ENCODE measurements around the gene CTSD. TPM values are rescaled to one million over a fixed set of nuclear protein-coding genes. Genes with fewer than 3 reads are reported as not detected.

CTSD gene
- total and polyA plus RNA-seq, 8 donors = 115 to 590 (median 257) TPM

GRCh38 chr11:1742371-1742770 lies 21.4 kb downstream of the CTSD start:
- H3K4me3 ChIP-seq = no peak overlapping the region
- H3K9me3 ChIP-seq = peaks cover 0 to 7% (median 6%) of the 10 kb centered on the region in 4 donors
- intact Hi-C loops (cut with DNase I; ENCODE audit: low total_unique reads) = no loop called here
- TF ChIP-seq POLR2AphosphoS5 (IDR thresholded peaks at IDR 0.05) (no peak), EP300 (IDR thresholded peaks at IDR 0.05) (no peak), POLR2A (IDR thresholded peaks at IDR 0.05) (no peak), CTCF (IDR thresholded peaks at IDR 0.05) (no peak)
- no peak for DNase-seq
- no peaks in the 10 kb centered on the region for H3K36me3 ChIP-seq
- no peaks in the 10 kb centered on the region for H3K4me1 ChIP-seq
- 65 to 79% (median 70%) methylated on average over 4 of the region's 4 CpGs for WGBS, 5 donors
- H3K27ac ChIP-seq = no peak overlapping the region
- peaks cover 0 to 50% (median 6%) of the 10 kb centered on the region in 3 donors for H3K27me3 ChIP-seq

- Histone ChIP-seq H3K27me3 (peaks cover 0 to 54% (median 6%) of the 10 kb centered on the region in 3 donors), H3K36me3 (no peaks in the 10 kb centered on the region), H3K4me3 (no peak overlapping the region), H3K27ac (no peak overlapping the region), H3K4me1 (no peaks in the 10 kb centered on the region), H3K9me3 (peaks cover 0 to 13% (median 12%) of the 10 kb centered on the region in 4 donors)
- TF ChIP-seq POLR2A (IDR thresholded peaks at IDR 0.05) (no peak), POLR2AphosphoS5 (IDR thresholded peaks at IDR 0.05) (no peak), EP300 (IDR thresholded peaks at IDR 0.05) (no peak), CTCF (IDR thresholded peaks at IDR 0.05) (no peak)
- WGBS, 5 donors = 68 to 82% (median 76%) methylated on average over 4 of the region's 4 CpGs
- intact Hi-C loops (cut with DNase I; ENCODE audit: low total_unique reads) = no loop called here
- DNase-seq = no peak
Measured at GRCh38 chr11:1741741-1742140, 22.0 kb downstream of the CTSD start.

GRCh38 chr11:1740786-1741530 lies 22.8 kb downstream of the CTSD start:
- peaks cover 0 to 21% (median 20%) of the 10 kb centered on the region in 4 donors for H3K9me3 ChIP-seq
- WGBS, 5 donors = 81 to 90% (median 85%) methylated on average over 8 of the region's 8 CpGs
- peaks cover 0 to 62% (median 6%) of the 10 kb centered on the region in 3 donors for H3K27me3 ChIP-seq
- no peak overlapping the region for H3K4me3 ChIP-seq
- DNase-seq = no peak
- H3K36me3 ChIP-seq = no peaks in the 10 kb centered on the region
- H3K4me1 ChIP-seq = no peaks in the 10 kb centered on the region
- TF ChIP-seq CTCF (IDR thresholded peaks at IDR 0.05) = no peak
- TF ChIP-seq EP300 (IDR thresholded peaks at IDR 0.05) = no peak
- TF ChIP-seq POLR2AphosphoS5 (IDR thresholded peaks at IDR 0.05) = no peak
- TF ChIP-seq POLR2A (IDR thresholded peaks at IDR 0.05) = no peak
- intact Hi-C loops (cut with DNase I; ENCODE audit: low total_unique reads) = no loop called here
- no peak overlapping the region for H3K27ac ChIP-seq

GRCh38 chr11:1739576-1739975 lies 24.2 kb downstream of the CTSD start:
- no peak for TF ChIP-seq POLR2AphosphoS5 (IDR thresholded peaks at IDR 0.05)
- no peak for TF ChIP-seq CTCF (IDR thresholded peaks at IDR 0.05)
- no peak for TF ChIP-seq EP300 (IDR thresholded peaks at IDR 0.05)
- no peak for TF ChIP-seq POLR2A (IDR thresholded peaks at IDR 0.05)
- Histone ChIP-seq H3K27me3 (peaks cover 0 to 76% (median 10%) of the 10 kb centered on the region in 3 donors), H3K4me1 (no peaks in the 10 kb centered on the region), H3K36me3 (no peaks in the 10 kb centered on the region), H3K27ac (no peak overlapping the region), H3K9me3 (peaks cover 0 to 24% (median 21%) of the 10 kb centered on the region in 4 donors), H3K4me3 (no peak overlapping the region)
- 69 to 75% (median 72%) methylated on average over 8 of the region's 8 CpGs for whole genome bisulfite sequencing, 5 donors
- intact Hi-C loops (cut with DNase I; ENCODE audit: low total_unique reads) = no loop called here
- no peak for DNase-seq

Measured in stomach (tissue), 9 donors.